ENCODE measurements around the gene WDR6. TPM values are rescaled to one million over a fixed set of nuclear protein-coding genes. Genes with fewer than 3 reads are reported as not detected.

WDR6 gene
- total RNA-seq, 1 experiment from 2014 or later = 174 TPM

DNA sequence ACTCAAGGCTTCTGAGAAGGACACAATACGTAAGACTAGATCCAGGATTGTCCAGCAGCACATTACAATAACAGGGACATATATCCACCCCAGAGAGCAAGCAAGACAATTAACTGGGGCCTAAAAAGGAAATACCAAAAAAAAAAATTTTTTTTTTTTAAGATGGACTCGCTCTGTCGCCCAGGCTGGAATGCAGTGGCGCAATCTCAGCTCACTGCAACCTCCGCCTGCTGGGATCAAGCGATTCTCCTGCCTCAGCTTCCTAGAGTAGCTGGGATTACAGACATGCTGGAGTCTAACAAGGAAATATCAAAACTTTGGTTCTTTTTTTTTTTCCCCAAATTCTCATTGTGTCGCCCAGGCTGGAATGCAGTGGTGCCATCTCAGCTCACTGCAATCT lies 50.8 kb downstream of the WDR6 start:
- ChIA-PET RAD21 (ENCODE audit: low non-redundant PET in 1 of 2, low total read pairs in 2 of 2, uncharacterized antibody in 2 of 2, unreplicated experiment in 2 of 2) (no interaction called here), POLR2A (no interaction called here), CTCF (no interaction called here)
- Histone ChIP-seq H3K9ac (ENCODE audit: low read length) (no peak overlapping the region), H3K79me2 (ENCODE audit: insufficient read depth, low read length) (peaks cover 49% of the 10 kb centered on the region), H3K9me2 (ENCODE audit: insufficient read depth) (no peaks in the 10 kb centered on the region), H2AFZ (ENCODE audit: low read depth, low read length, poor library complexity, severe bottlenecking) (no peak overlapping the region), H3K4me3 (replicated peaks in 1 of 2; ENCODE audit: low read depth in 1 of 2, low read length in 2 of 2) (no peak overlapping the region), H3K27me3 (ENCODE audit: insufficient read depth, low read length) (no peaks in the 10 kb centered on the region), H3K4me2 (ENCODE audit: low read length) (no peak overlapping the region), H3K4me1 (ENCODE audit: control insufficient read depth in 1 of 2, insufficient read depth in 2 of 2, low read length in 2 of 2) (no peaks in the 10 kb centered on the region), H3K9me3 (ENCODE audit: control insufficient read depth in 1 of 2, insufficient read depth in 1 of 2, low read depth in 1 of 2, low read length in 2 of 2) (no peaks in the 10 kb centered on the region), H3K36me3 (ENCODE audit: control insufficient read depth in 1 of 2, insufficient read depth in 2 of 2, low read length in 2 of 2) (peaks cover 26 to 32% of the 10 kb centered on the region in 2 experiments; a peak in 3 of 4 replicates), H3K27ac (ENCODE audit: low read depth, low read length) (no peak overlapping the region), H4K20me1 (ENCODE audit: insufficient read depth) (no peaks in the 10 kb centered on the region)
- DNase-seq (ENCODE audit: low read depth, low spot score) (no peak), ATAC-seq (no peak)
- intact Hi-C loops (cut with micrococcal nuclease) = no loop called here
- BruUV-seq (replicated peaks) = no TSS peak
- TF ChIP-seq SIN3A (IDR thresholded peaks at IDR 0.05; ENCODE audit: low read depth) (no peak), TCF7L2 (IDR thresholded peaks at IDR 0.05; ENCODE audit: borderline replicate concordance, extremely low read depth, insufficient read depth, insufficient read length) (no peak), CEBPB (IDR thresholded peaks at IDR 0.05; ENCODE audit: low read depth) (no peak), FOSL1 (IDR thresholded peaks at IDR 0.05; ENCODE audit: low read depth) (no peak), YY1 (IDR thresholded peaks at IDR 0.05; ENCODE audit: extremely low read depth, insufficient replicate concordance, low read depth, low read length) (no peak), EZH2phosphoT487 (IDR thresholded peaks at IDR 0.05; ENCODE audit: borderline replicate concordance) (no peak), CBX3 (IDR thresholded peaks at IDR 0.05; ENCODE audit: low read depth) (no peak), EGR1 (IDR thresholded peaks at IDR 0.05; ENCODE audit: low read depth) (no peak), EZH2 (IDR thresholded peaks at IDR 0.05) (no peak), SRF (IDR thresholded peaks at IDR 0.05; ENCODE audit: low read depth) (no peak), POLR2AphosphoS5 (IDR thresholded peaks at IDR 0.05; ENCODE audit: low read depth, low read length) (no peak), ZNF274 (IDR thresholded peaks at IDR 0.05; ENCODE audit: low read depth, low read length) (no peak), ELF1 (IDR thresholded peaks at IDR 0.05; ENCODE audit: borderline replicate concordance, low read depth) (no peak)
- TF ChIP-seq, protein P1, sequence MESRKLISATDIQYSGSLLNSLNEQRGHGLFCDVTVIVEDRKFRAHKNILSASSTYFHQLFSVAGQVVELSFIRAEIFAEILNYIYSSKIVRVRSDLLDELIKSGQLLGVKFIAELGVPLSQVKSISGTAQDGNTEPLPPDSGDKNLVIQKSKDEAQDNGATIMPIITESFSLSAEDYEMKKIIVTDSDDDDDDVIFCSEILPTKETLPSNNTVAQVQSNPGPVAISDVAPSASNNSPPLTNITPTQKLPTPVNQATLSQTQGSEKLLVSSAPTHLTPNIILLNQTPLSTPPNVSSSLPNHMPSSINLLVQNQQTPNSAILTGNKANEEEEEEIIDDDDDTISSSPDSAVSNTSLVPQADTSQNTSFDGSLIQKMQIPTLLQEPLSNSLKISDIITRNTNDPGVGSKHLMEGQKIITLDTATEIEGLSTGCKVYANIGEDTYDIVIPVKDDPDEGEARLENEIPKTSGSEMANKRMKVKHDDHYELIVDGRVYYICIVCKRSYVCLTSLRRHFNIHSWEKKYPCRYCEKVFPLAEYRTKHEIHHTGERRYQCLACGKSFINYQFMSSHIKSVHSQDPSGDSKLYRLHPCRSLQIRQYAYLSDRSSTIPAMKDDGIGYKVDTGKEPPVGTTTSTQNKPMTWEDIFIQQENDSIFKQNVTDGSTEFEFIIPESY (IDR thresholded peaks at IDR 0.05; ENCODE audit: extremely low read depth, insufficient replicate concordance, low read length) = no peak
- TF ChIP-seq, protein P2, sequence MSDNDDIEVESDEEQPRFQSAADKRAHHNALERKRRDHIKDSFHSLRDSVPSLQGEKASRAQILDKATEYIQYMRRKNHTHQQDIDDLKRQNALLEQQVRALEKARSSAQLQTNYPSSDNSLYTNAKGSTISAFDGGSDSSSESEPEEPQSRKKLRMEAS (IDR thresholded peaks at IDR 0.05) = no peak
- TF ChIP-seq, protein P3, sequence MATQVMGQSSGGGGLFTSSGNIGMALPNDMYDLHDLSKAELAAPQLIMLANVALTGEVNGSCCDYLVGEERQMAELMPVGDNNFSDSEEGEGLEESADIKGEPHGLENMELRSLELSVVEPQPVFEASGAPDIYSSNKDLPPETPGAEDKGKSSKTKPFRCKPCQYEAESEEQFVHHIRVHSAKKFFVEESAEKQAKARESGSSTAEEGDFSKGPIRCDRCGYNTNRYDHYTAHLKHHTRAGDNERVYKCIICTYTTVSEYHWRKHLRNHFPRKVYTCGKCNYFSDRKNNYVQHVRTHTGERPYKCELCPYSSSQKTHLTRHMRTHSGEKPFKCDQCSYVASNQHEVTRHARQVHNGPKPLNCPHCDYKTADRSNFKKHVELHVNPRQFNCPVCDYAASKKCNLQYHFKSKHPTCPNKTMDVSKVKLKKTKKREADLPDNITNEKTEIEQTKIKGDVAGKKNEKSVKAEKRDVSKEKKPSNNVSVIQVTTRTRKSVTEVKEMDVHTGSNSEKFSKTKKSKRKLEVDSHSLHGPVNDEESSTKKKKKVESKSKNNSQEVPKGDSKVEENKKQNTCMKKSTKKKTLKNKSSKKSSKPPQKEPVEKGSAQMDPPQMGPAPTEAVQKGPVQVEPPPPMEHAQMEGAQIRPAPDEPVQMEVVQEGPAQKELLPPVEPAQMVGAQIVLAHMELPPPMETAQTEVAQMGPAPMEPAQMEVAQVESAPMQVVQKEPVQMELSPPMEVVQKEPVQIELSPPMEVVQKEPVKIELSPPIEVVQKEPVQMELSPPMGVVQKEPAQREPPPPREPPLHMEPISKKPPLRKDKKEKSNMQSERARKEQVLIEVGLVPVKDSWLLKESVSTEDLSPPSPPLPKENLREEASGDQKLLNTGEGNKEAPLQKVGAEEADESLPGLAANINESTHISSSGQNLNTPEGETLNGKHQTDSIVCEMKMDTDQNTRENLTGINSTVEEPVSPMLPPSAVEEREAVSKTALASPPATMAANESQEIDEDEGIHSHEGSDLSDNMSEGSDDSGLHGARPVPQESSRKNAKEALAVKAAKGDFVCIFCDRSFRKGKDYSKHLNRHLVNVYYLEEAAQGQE (IDR thresholded peaks at IDR 0.05; ENCODE audit: low read depth) = no peak
- TF ChIP-seq, protein P4, sequence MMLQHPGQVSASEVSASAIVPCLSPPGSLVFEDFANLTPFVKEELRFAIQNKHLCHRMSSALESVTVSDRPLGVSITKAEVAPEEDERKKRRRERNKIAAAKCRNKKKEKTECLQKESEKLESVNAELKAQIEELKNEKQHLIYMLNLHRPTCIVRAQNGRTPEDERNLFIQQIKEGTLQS (IDR thresholded peaks at IDR 0.05) = no peak
